Measurements from ENCODE around the gene PEX11A. TPM values are rescaled to one million over a fixed set of nuclear protein-coding genes. Genes with fewer than 3 reads are reported as not detected.

The PEX11A gene, protein sequence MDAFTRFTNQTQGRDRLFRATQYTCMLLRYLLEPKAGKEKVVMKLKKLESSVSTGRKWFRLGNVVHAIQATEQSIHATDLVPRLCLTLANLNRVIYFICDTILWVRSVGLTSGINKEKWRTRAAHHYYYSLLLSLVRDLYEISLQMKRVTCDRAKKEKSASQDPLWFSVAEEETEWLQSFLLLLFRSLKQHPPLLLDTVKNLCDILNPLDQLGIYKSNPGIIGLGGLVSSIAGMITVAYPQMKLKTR
- total RNA-seq (ENCODE audit: low replicate concordance) = 4.5 and 5.2 TPM in 2 replicates

DNA sequence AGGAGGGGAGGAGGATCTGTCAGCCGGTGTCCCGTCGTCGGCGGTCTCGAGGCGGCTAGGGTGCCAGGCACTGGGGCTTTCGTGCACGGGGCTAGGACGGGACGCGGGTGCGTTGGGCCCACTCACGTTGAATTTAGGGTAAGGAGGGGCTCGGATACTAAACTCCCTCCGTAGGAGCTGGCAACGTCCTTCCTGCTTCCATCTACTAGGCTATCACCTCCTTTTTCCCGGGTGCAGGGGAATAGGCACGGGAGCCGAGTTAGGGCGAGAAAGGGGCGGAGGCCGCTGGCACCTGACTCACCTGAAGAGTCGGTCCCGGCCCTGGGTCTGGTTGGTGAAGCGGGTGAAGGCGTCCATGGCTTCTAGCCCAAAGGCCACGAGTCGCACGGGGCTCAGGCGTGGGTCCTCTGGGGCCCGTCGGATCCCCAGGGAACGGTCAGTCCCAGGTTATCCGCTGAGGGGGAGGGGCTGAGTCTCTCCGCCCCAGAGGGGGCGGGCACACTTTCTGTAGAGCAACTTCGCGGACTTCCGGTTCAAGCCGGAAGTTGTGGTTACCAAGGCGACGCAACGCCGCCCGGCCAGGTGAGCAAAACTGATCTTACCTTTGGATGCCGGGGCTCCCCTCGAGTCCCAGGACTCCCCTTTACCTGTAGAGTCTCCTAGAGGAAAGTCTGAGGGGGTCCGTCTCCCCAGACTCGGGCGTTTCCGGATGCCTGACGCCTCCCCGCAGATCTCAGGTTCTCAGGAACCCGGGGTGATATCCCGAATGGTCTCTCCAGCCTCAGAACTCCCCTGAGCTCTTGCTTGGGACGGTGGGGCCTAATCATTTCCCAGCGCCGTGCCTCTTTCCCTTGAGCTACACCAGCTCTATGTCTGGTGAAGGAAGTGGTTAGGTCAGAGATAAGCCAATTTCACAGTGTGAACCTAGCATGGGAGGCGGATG lies at the start of gene PEX11A, which contains the start of gene WDR93:
PEX11A (minus strand) TSS at position 479 of the 943 bp plus-strand sequence; CDS start at position 357, 122 bp downstream.
WDR93 (plus strand) TSS at position 536 of the 943 bp plus-strand sequence. CDS start 10,936 bp downstream, outside the sequence.
- H3K4me3 ChIP-seq = peak within 1 kb of the TSS; percentile 64
- H3K4me1 ChIP-seq = no peaks in the 10 kb centered on the region
- peaks cover 60% of the 10 kb centered on the region for H3K27me3 ChIP-seq
- H3K27me3 Mint-ChIP-seq (ENCODE audit: insufficient read depth, low read depth) = peaks cover 7% of the 10 kb centered on the region
- H3K4me2 ChIP-seq = peak within 1 kb of the TSS; percentile 81
- no peaks in the 10 kb centered on the region for H3K9me3 ChIP-seq (ENCODE audit: low read depth)
- H2AFZ ChIP-seq (replicated peaks) = peak within 1 kb of the TSS; percentile 94
- peaks cover 3% of the 10 kb centered on the region for H3K9me3 Mint-ChIP-seq
- no peak within 1 kb of the TSS for H3K27ac Mint-ChIP-seq
- no peak within 1 kb of the TSS for H3K9ac ChIP-seq
- H3K36me3 ChIP-seq = no peaks in the 10 kb centered on the region
- H3F3A ChIP-seq (ENCODE audit: low read depth) = no peaks in the 10 kb centered on the region
- peak; percentile 87 for DNase-seq (ENCODE audit: low spot score)
- peaks cover 2% of the 10 kb centered on the region for H3K36me3 Mint-ChIP-seq
- no peaks in the 10 kb centered on the region for H4K20me1 ChIP-seq (ENCODE audit: low read depth)
- H3K27ac ChIP-seq = no peak within 1 kb of the TSS
- H3K79me2 ChIP-seq (ENCODE audit: low read depth) = no peaks in the 10 kb centered on the region
- TF ChIP-seq EZH2 (IDR thresholded peaks at IDR 0.05) = no peak
- no peak for TF ChIP-seq CTCF (IDR thresholded peaks at IDR 0.05)
- no peak for TF ChIP-seq EZH2phosphoT487 (IDR thresholded peaks at IDR 0.05)
- H3K4me1 Mint-ChIP-seq = peaks cover 7% of the 10 kb centered on the region
- peak within 1 kb of the TSS; percentile 86 for H3K4me3 Mint-ChIP-seq

DNA sequence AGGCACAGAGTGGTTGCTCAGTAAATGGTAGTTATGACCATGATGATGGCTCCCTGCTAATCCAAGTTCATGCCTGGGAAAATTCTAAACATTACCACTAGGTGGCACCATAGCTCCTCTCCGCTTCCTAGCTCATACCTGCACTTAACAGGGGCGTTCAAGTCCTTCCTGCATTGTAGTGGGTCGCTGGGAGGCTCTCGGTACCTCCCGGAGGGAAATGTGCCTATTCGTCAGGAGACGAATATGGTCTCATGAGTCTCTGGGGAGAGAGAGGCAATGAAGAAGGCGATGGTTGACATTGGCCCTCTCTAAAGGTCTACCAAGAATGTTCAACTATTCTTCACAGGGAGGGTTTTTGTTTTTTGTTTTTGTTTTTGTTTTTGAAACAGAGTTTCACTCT lies 49.6 kb upstream of the PEX11A start:
- Histone ChIP-seq H3K9ac (no peak overlapping the region), H3K9me3 (ENCODE audit: low read depth) (no peaks in the 10 kb centered on the region), H4K20me1 (ENCODE audit: low read depth) (no peaks in the 10 kb centered on the region), H2AFZ (replicated peaks) (no peak overlapping the region), H3F3A (ENCODE audit: low read depth) (no peaks in the 10 kb centered on the region), H3K79me2 (ENCODE audit: low read depth) (no peaks in the 10 kb centered on the region), H3K4me1 (no peaks in the 10 kb centered on the region), H3K27me3 (peaks cover 14% of the 10 kb centered on the region), H3K27ac (no peak overlapping the region), H3K4me3 (no peak overlapping the region), H3K36me3 (no peaks in the 10 kb centered on the region), H3K4me2 (no peak overlapping the region)
- TF ChIP-seq EZH2 (IDR thresholded peaks at IDR 0.05) (no peak), CTCF (IDR thresholded peaks at IDR 0.05) (peak; percentile 88), EZH2phosphoT487 (IDR thresholded peaks at IDR 0.05) (no peak)
- no peak overlapping the region for H3K27ac Mint-ChIP-seq
- no peak overlapping the region for H3K4me3 Mint-ChIP-seq
- H3K4me1 Mint-ChIP-seq = peaks cover 3% of the 10 kb centered on the region
- H3K27me3 Mint-ChIP-seq (ENCODE audit: insufficient read depth, low read depth) = peaks cover 18% of the 10 kb centered on the region
- DNase-seq (ENCODE audit: low spot score) = peak; percentile 68
- no peaks in the 10 kb centered on the region for H3K9me3 Mint-ChIP-seq
- no peaks in the 10 kb centered on the region for H3K36me3 Mint-ChIP-seq

DNA sequence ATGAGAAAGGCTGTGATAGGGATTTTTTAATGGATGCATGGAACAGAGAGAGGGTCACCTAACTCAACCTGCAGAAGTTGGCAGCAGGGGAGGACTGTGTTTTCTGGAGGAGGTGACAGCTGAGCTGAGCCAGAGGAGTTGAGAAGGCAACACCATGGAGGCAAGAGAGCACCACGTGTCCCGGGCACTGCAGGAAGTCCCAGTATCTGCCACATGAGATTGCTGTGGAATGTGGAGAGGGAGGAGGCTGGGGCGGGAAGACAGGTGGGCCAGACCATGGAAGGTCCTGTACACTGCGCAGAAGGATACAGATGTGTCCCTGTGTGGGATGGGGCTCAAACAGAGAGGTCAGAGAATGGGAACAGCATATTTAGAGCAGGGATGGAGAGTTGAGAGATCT lies 45.2 kb upstream of the PEX11A start:
- Histone ChIP-seq H3K79me2 (ENCODE audit: low read depth) (no peaks in the 10 kb centered on the region), H3F3A (ENCODE audit: low read depth) (no peaks in the 10 kb centered on the region), H3K4me1 (no peaks in the 10 kb centered on the region), H3K36me3 (no peaks in the 10 kb centered on the region), H3K9me3 (ENCODE audit: low read depth) (no peaks in the 10 kb centered on the region), H4K20me1 (ENCODE audit: low read depth) (no peaks in the 10 kb centered on the region), H3K9ac (no peak overlapping the region), H3K4me3 (no peak overlapping the region), H3K27me3 (no peaks in the 10 kb centered on the region), H3K27ac (no peak overlapping the region), H2AFZ (replicated peaks) (no peak overlapping the region), H3K4me2 (no peak overlapping the region)
- Mint-ChIP-seq H3K4me3 (peak overlapping the region; percentile 27), H3K4me1 (peaks cover 3% of the 10 kb centered on the region), H3K36me3 (no peaks in the 10 kb centered on the region), H3K27ac (no peak overlapping the region), H3K9me3 (no peaks in the 10 kb centered on the region), H3K27me3 (ENCODE audit: insufficient read depth, low read depth) (peaks cover 18% of the 10 kb centered on the region)
- DNase-seq (ENCODE audit: low spot score) = no peak
- TF ChIP-seq EZH2 (IDR thresholded peaks at IDR 0.05) (no peak), EZH2phosphoT487 (IDR thresholded peaks at IDR 0.05) (no peak), CTCF (IDR thresholded peaks at IDR 0.05) (no peak)
